Stimulated activated CD4-positive, alpha-beta T cell treated with anti-CD3 and anti-CD28 coated beads, Interleukin-15, amount 100 ng/mL, for 24 hours (primary cell): Measurements from ENCODE around the gene CSRP3.
"Not testable (repeated sequence)": the region's sequence is repeated elsewhere in the genome, so short reads cannot be mapped to it uniquely, and the experiment has no call there.

Source experiments
- DNase-seq: peaks from one replicate; pipeline ENCODE4 v3.0.0-alpha.2; 2020

The CSRP3 gene

GRCh38 chr11:19185036-19185435 lies 16.7 kb downstream of the CSRP3 start:
- no peak for DNase-seq

- DNase-seq, result no peak
These were observed 18.1 kb downstream of the CSRP3 start for GRCh38 chr11:19183646-19184045.

GRCh38 chr11:19181531-19182261 lies 20.1 kb downstream of the CSRP3 start:
- DNase-seq, result no peak

- DNase-seq, result no peak
These were observed 25.1 kb downstream of the CSRP3 start for GRCh38 chr11:19176629-19177186.

GRCh38 chr11:19173964-19174638 lies 27.7 kb downstream of the CSRP3 start:
- DNase-seq, result no peak

- no peak for DNase-seq
These were observed 28.6 kb downstream of the CSRP3 start for GRCh38 chr11:19173004-19173689.

- no peak for DNase-seq
These were observed 33.7 kb downstream of the CSRP3 start for GRCh38 chr11:19168090-19168489.

- no peak for DNase-seq
These were observed 36.9 kb downstream of the CSRP3 start for GRCh38 chr11:19164881-19165280.

- no peak for DNase-seq
These were observed 37.4 kb downstream of the CSRP3 start for GRCh38 chr11:19164230-19164855.

GRCh38 chr11:19163617-19164016 lies 38.2 kb downstream of the CSRP3 start:
- no peak for DNase-seq

- DNase-seq, result no peak
These were observed 38.8 kb downstream of the CSRP3 start for GRCh38 chr11:19162951-19163505.

GRCh38 chr11:19161651-19162050 lies 40.1 kb downstream of the CSRP3 start:
- no peak for DNase-seq

GRCh38 chr11:19160847-19161246 lies 40.9 kb downstream of the CSRP3 start:
- DNase-seq, result no peak

- DNase-seq, result no peak
These were observed 44.9 kb downstream of the CSRP3 start for GRCh38 chr11:19156892-19157291.

GRCh38 chr11:19145319-19145718 lies 56.5 kb downstream of the CSRP3 start:
- DNase-seq, result no peak

GRCh38 chr11:19136884-19137283 lies 64.9 kb downstream of the CSRP3 start:
- DNase-seq, result not testable (repeated sequence)

- DNase-seq, result no peak
These were observed 67.8 kb downstream of the CSRP3 start for GRCh38 chr11:19134004-19134403.
